GM12878 (cell line): ENCODE data around the gene HTR1D. TPM values are rescaled to one million over a fixed set of nuclear protein-coding genes. Genes with fewer than 3 reads are reported as not detected.

Experiments used
- ATAC-seq: fragments of 200-7000 bp; cut with Tn5 transposase; 3 replicates; pipeline ENCODE4 v1.9.1; 2020; ENCODE audit warnings: mild to moderate bottlenecking, moderate library complexity
- BruUV-seq: library from RNA; stranded (reverse); fragments of 400-500 nt; replicated peaks from 2 replicates; lab custom pipeline; 2021; lab: Mats Ljungman, UMichigan
- CTCF ChIA-PET: fragments of 300-600 bp; sonication (Branson Sonifier 250); formaldehyde crosslinking; extraction: SDS; loops from one replicate; lab custom pipeline; 2021; ENCODE audit warnings: inconsistent platforms; lab: Yijun Ruan, JAX
- POLR2A ChIA-PET: fragments of 350-600 bp; formaldehyde crosslinking; extraction: SDS; loops from one replicate; lab custom pipeline; 2021; ENCODE audit warnings: inconsistent platforms; lab: Charles Lee
- RAD21 ChIA-PET: fragments of 300-600 bp; sonication (Branson Sonifier 250); formaldehyde crosslinking; loops from one replicate; lab custom pipeline; 2023; ENCODE audit warnings: antibody characterized with exemption; ENCODE audit not compliant: unreplicated experiment; lab: Charles Lee
- SMC1A ChIA-PET: fragments of 300-600 bp; sonication (Branson Sonifier 250); formaldehyde crosslinking; loops from one replicate; lab custom pipeline; 2023; ENCODE audit not compliant: unreplicated experiment, uncharacterized antibody; lab: Charles Lee
- DNase-seq: peaks from one replicate; pipeline ENCODE4 v3.0.0-alpha.2; 2011; ENCODE audit warnings: low read depth, low spot score
- FAIRE-seq: peaks from 3 replicates; lab custom pipeline; 2011; peaks lifted over from hg19 to GRCh38; lab: Jason Lieb, UNC
- H2AFZ ChIP-seq: 2 replicates; pipeline ENCODE4 v1.6.0; 2011; ENCODE audit warnings: low read depth, low read length, control low read depth; ENCODE audit not compliant: control insufficient read depth
- H3K27ac ChIP-seq: 2 replicates; pipeline ENCODE4 v1.5.1; 2011; ENCODE audit warnings: control low read depth; ENCODE audit not compliant: control insufficient read depth, insufficient read depth
- H3K27me3 ChIP-seq, 2 experiments: replicated peaks in 1 of 2; 2 replicates each; pipeline versions ENCODE4 v1.6.0 to v1.6.1; 2011; ENCODE audit warnings: low read length in 1 of 2; ENCODE audit not compliant: control insufficient read depth in 2 of 2, insufficient read depth in 2 of 2
- H3K36me3 ChIP-seq, 2 experiments: 2 replicates each; pipeline ENCODE4 v1.5.1; 2011; ENCODE audit warnings: low read length in 1 of 2; ENCODE audit not compliant: control insufficient read depth in 2 of 2, insufficient read depth in 2 of 2
- H3K4me1 ChIP-seq: 2 replicates; pipeline ENCODE4 v1.6.1; 2011; ENCODE audit warnings: mild to moderate bottlenecking, low read length, moderate library complexity, mixed read lengths; ENCODE audit not compliant: control insufficient read depth, insufficient read depth
- H3K4me2 ChIP-seq: 2 replicates; pipeline ENCODE4 v1.6.0; 2011; ENCODE audit warnings: control low read depth; ENCODE audit not compliant: control insufficient read depth, insufficient read depth
- H3K4me3 ChIP-seq: fragments of 200-600 bp; sonication (generic); 2 replicates; pipeline ENCODE4 v1.5.1; 2016
- H3K79me2 ChIP-seq: 2 replicates; pipeline ENCODE4 v1.6.0; 2011; ENCODE audit warnings: low read length; ENCODE audit not compliant: control insufficient read depth, insufficient read depth
- H3K9ac ChIP-seq: 2 replicates; pipeline ENCODE4 v1.8.0; 2011; ENCODE audit warnings: low read length, control low read depth, mixed read lengths; ENCODE audit not compliant: control insufficient read depth, insufficient read depth
- H3K9me3 ChIP-seq: replicated peaks from 3 replicates; pipeline ENCODE4 v1.5.1; 2011; ENCODE audit warnings: mild to moderate bottlenecking, low read length; ENCODE audit not compliant: control insufficient read depth, insufficient read depth
- H4K20me1 ChIP-seq: 2 replicates; pipeline ENCODE4 v1.6.0; 2011; ENCODE audit not compliant: control insufficient read depth, insufficient read depth
- CEBPB ChIP-seq, 2 experiments: fragments of 150-350 bp in 1 of 2; IDR thresholded peaks; 2 replicates each; pipeline ENCODE4 v1.6.1; 2012 to 2014; ENCODE audit warnings: low read depth in 2 of 2, low read length in 2 of 2, borderline replicate concordance in 1 of 2, inconsistent platforms in 1 of 2
- EED ChIP-seq: sonication (generic); IDR thresholded peaks from 2 replicates; pipeline ENCODE4 v1.6.1; 2016; ENCODE audit warnings: antibody characterized with exemption, low read depth
- WGBS: methylation state at CpG from one replicate; pipeline ENCODE4 v1.1.6; 2016; ENCODE audit warnings: low lambda C conversion rate; ENCODE audit not compliant: insufficient replicate concordance, insufficient coverage; ENCODE audit errors: missing lambda C conversion rate; 5-methylcytosine and 5-hydroxymethylcytosine counted together
- in situ Hi-C: fragments of 300-500 bp; cut with MboI; formaldehyde crosslinking; loops from 9 replicates; pipeline ENCODE4 v1.14.3; 2018; ENCODE audit warnings: mixed read lengths
- intact Hi-C: fragments of 100-400 bp; cut with micrococcal nuclease; formaldehyde crosslinking; loops from one replicate; pipeline ENCODE4 v1.14.2; 2022; ENCODE audit not compliant: unreplicated experiment
- polyA plus RNA-seq, 11 experiments: library from polyadenylated mRNA; depleted of rRNA in 4 of 11; unstranded in 6 of 11; stranded (reverse) in 5 of 11; fragments of >200 nt; fragmentation: Nextera tagmentation in 4 of 11; fragmentation: Illumina TruSeq in 1 of 11; extraction: Ambion mirVana in 4 of 11; extraction: Trizol in 1 of 11; gene quantifications; 1 replicate in 1 of 11; 2 replicates in 10 of 11; pipeline versions ENCODE4 v1.2.1 to v1.2.3, GENCODE V29; 2011 to 2016; ENCODE audit warnings: inconsistent platforms in 2 of 11, missing spikeins in 2 of 11, low read depth in 1 of 11
- total RNA-seq, 4 experiments: library from RNA; depleted of rRNA in 3 of 4; stranded (reverse); fragments of >200 nt in 3 of 4; fragmentation: Illumina TruSeq in 1 of 4; extraction: Trizol in 1 of 4; gene quantifications; 2 replicates each; pipeline versions ENCODE4 v1.2.1 to v1.2.3, GENCODE V29; 2013 to 2021
- TF ChIP-seq, protein P1 (sequence below): IDR thresholded peaks from 2 replicates; pipeline ENCODE4 v1.6.1; 2011; ENCODE audit warnings: low read depth, mild to moderate bottlenecking, low read length, moderate library complexity, borderline replicate concordance; ENCODE audit errors: extremely low read depth

HTR1D gene
- total and polyA plus RNA-seq, 10 of the 15 experiments (the other 5 are each of a cell fraction or from before 2014, with no cell fraction given): 0.07 TPM; not detected in 9

DNA sequence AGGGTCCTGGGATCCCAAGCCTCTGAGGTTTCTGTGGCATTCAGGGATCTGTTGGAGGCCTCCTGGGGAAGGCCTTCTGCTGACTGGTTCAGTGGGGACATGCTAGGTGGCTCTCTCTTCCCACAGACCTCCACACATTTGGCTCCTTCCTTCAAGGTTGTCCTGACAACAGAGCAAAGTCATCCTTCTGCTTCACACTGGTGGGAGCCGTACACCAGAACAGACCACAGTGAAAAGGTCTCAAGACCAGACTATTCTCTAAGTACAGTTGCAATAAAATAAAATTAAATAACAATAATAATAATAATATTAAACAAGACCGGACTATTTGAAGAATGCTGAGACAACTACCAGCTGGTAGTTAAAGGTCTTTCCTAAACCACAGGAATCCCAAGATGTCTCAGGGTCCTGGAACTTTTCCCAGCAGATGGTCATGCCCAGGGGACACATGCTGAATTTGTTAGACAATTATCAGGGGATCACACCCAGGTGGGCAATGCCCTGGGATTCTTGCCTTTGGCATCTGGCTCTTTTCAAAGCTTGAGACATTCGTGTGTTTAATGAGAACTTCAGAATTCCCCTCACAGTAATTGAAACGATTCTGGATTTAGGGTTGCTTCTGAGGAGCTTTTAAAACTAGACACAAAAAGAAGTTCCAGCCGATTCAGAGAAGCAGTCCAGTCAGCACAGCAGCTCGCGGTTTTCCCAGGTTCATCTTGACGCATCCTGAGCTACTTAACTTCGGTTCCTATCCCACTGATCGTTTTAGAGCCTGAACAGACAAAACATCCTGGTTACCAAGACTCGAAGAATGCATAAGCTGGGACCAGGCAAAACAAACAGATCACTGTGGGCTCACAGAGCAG, 22.9 kb downstream of the HTR1D start:
- no peaks in the 10 kb centered on the region for H3K27me3 ChIP-seq
- ChIA-PET SMC1A (interaction anchor here (0.7 to 1.7 kb wide), 7 partner anchors 8 to 109 kb away, joined by 3 to 7 read pairs (median 3); no protein-coding TSS in a partner anchor), RAD21 (no interaction called here), CTCF (interaction anchor here (1.4 to 4.9 kb wide), 3 partner anchors 9 to 96 kb away, joined by 4 to 33 read pairs (median 15); no protein-coding TSS in a partner anchor), POLR2A (no interaction called here)
- intact Hi-C loops (no loop called here), in situ Hi-C loops (no loop called here)
- H3K4me1 ChIP-seq: no peaks in the 10 kb centered on the region
- no peaks in the 10 kb centered on the region for H3K36me3 ChIP-seq
- H3K4me2 ChIP-seq: no peak overlapping the region
- no peaks in the 10 kb centered on the region for H3K79me2 ChIP-seq
- BruUV-seq: no TSS peak
- no peak overlapping the region for H3K27ac ChIP-seq
- no peak overlapping the region for H3K4me3 ChIP-seq
- no peaks in the 10 kb centered on the region for H3K9me3 ChIP-seq
- 40% methylated on average over 11 of the region's 11 CpGs for WGBS
- FAIRE-seq (no peak), DNase-seq (no peak), ATAC-seq (no peak)
- TF ChIP-seq CEBPB (IDR thresholded peaks at IDR 0.05; ENCODE audit: borderline replicate concordance in 1 of 2, low read depth in 2 of 2, low read length in 2 of 2) (no peak), EED (no peak)
- TF ChIP-seq, protein P1, sequence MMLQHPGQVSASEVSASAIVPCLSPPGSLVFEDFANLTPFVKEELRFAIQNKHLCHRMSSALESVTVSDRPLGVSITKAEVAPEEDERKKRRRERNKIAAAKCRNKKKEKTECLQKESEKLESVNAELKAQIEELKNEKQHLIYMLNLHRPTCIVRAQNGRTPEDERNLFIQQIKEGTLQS: no peak
- no peaks in the 10 kb centered on the region for H4K20me1 ChIP-seq
- H3K9ac ChIP-seq: no peak overlapping the region
- no peak overlapping the region for H2AFZ ChIP-seq
